Effector CD4-positive, alpha-beta T cell (primary cell): Measurements from ENCODE around the gene RBM47.
"Not testable (repeated sequence)": the region's sequence is repeated elsewhere in the genome, so short reads cannot be mapped to it uniquely, and the experiment has no call there.

Experiments
- DNase-seq: peaks from one replicate; pipeline ENCODE4 v3.0.0-alpha.2; 2020

RBM47 gene

GRCh38 chr4:40559585-40560465, 69.8 kb downstream of the RBM47 start:
- no peak for DNase-seq

GRCh38 chr4:40557736-40558135, 71.9 kb downstream of the RBM47 start:
- DNase-seq, result no peak

GRCh38 chr4:40555176-40555900, 74.3 kb downstream of the RBM47 start:
- no peak for DNase-seq

GRCh38 chr4:40554641-40555040, 75.0 kb downstream of the RBM47 start:
- DNase-seq, result not testable (repeated sequence)

GRCh38 chr4:40553995-40554394, 75.7 kb downstream of the RBM47 start:
- no peak for DNase-seq

- no peak for DNase-seq
Observed at GRCh38 chr4:40552536-40552935, 77.1 kb downstream of the RBM47 start.

- not testable (repeated sequence) for DNase-seq
Observed at GRCh38 chr4:40551568-40552136, 78.0 kb downstream of the RBM47 start.

GRCh38 chr4:40550948-40551462, 78.7 kb downstream of the RBM47 start:
- no peak for DNase-seq

- DNase-seq, result no peak
Observed at GRCh38 chr4:40550196-40550595, 79.5 kb downstream of the RBM47 start.

GRCh38 chr4:40548256-40548655, 81.4 kb downstream of the RBM47 start:
- DNase-seq, result no peak

GRCh38 chr4:40547789-40548132, 81.9 kb downstream of the RBM47 start:
- no peak for DNase-seq

- no peak for DNase-seq
Observed at GRCh38 chr4:40546969-40547788, 82.5 kb downstream of the RBM47 start.

GRCh38 chr4:40546506-40546905, 83.2 kb downstream of the RBM47 start:
- DNase-seq, result no peak

- DNase-seq, result not testable (repeated sequence)
Observed at GRCh38 chr4:40545487-40545886, 84.2 kb downstream of the RBM47 start.

- DNase-seq, result no peak
Observed at GRCh38 chr4:40544221-40544620, 85.4 kb downstream of the RBM47 start.

GRCh38 chr4:40540800-40541199, 88.9 kb downstream of the RBM47 start:
- DNase-seq, result no peak

- DNase-seq, result no peak
Observed at GRCh38 chr4:40536032-40536431, 93.6 kb downstream of the RBM47 start.

- no peak for DNase-seq
Observed at GRCh38 chr4:40531636-40532023, 98.0 kb downstream of the RBM47 start.

- DNase-seq, result no peak
Observed at GRCh38 chr4:40530961-40531635, 98.6 kb downstream of the RBM47 start.

- DNase-seq, result no peak
Observed at GRCh38 chr4:40526741-40527140, 102.9 kb downstream of the RBM47 start.

GRCh38 chr4:40525752-40526598, 103.7 kb downstream of the RBM47 start:
- no peak for DNase-seq
